HG02678 (cell line): ENCODE measurements around the gene CAMKK1.

Source experiments
- ATAC-seq: cut with Tn5 transposase; IDR thresholded peaks from one replicate; pipeline ENCODE4 v1.9.1; 2021; ENCODE audit warnings: mild to moderate bottlenecking, moderate library complexity; ENCODE audit not compliant: unreplicated experiment

Gene CAMKK1

GRCh38 chr17:3897731-3898130, 4.9 kb upstream of the CAMKK1 start:
- no peak for ATAC-seq

- no peak for ATAC-seq
Measured at GRCh38 chr17:3896968-3897235, 4.0 kb upstream of the CAMKK1 start.

DNA sequence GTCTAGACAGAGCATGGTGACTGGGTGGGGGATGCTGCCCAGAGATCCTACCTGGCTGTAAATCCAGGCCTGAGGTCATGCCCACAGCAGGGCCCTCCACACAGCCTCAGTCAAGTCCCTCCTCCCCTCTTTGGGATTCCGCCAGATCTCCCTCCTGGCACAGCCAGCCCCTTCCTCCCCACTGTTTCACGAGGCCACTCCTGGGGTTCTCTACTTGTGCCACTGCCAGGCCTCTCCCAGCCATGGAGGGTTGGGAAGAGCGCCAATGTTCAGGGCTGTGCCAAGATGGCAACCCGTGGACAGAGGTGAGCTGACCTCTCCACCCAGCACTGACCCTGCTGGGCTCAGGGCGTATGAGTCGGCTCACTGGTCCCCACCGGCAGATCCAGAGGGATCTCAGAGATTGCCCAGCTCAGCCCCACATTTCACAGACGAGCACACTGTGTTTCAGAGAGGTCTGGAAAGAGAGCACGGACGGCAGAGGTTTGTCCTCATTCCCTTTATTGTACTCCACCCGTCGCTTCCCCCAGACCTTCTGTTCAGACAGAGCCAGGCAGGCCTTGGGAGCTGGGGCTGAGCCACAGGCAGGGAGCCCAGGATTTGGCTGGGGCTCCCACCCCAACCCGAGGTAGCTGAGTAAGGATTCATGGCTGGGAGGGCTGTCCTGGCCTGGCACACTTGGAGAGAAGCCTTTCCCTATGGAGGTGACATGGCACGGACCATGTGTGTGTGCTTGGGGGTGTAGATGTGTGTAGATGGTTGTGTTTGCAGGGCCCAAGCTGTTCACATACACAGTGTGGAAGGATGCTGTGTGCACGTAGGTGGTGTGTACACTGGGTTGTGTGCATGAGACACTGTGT, 3.5 kb upstream of the CAMKK1 start:
- no peak for ATAC-seq

DNA sequence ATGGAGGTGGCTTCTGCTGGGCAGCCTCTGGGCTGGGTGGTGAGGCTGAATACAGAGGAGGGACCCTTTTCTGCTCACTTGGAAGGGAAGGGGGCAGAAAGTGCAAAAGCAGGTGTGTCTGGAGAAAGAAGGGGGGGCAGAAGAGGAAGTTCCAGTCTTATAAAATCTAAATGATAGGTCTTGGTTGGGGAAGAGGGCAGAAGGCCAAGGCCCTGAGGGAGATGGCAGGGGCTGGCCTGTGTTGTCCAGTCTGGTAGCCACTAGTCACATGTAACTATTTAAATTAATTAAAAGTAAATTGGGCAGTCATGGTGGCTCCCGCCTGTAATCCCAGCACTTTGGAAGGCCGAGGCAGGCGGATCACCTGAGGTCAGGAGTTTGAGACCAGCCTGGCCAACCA, 2.5 kb upstream of the CAMKK1 start:
- ATAC-seq: no peak

DNA sequence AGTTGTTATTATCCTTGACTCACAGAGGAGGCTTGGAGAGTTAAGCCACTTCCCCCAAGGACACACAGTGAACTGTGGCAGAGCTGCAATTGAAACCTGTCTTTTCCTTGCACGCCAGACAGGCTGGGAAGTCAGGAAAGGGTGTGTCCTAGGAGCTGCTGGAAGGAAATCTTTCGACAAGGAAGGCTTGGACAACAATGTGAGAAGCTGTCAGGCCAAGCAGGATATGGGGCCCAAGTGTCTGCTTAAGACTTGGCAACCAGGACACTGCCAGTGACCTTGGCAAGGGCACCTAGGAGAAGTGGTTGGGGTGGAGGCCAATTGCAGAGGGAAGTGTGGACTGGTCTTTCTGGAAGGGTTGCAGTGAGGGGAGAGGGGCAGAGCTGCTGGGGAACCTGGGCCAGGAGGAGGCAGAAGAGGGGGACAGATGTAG, 2.1 kb upstream of the CAMKK1 start:
- no peak for ATAC-seq

DNA sequence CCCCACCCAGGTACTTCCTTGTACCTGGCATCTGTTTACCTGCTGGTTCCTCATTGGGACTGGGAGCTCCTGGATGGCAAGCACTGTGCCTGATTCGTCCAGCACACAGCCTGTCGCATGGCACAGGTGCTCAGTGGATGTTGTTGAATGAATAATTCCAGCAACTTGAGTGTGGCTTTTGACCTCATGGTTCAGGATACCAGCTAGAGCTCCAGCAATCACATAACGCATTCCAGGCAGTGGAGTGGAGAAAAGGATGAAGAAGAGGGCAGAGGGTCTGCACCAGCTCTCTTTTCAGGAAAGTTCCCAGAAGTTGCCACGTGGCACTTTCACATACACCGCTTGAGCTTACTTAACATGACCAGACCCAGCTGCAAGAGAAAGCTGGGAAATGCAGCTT, 1.3 kb upstream of the CAMKK1 start:
- ATAC-seq: no peak

- no peak for ATAC-seq
Measured at GRCh38 chr17:3893720-3894116, 865 bp upstream of the CAMKK1 start.

DNA sequence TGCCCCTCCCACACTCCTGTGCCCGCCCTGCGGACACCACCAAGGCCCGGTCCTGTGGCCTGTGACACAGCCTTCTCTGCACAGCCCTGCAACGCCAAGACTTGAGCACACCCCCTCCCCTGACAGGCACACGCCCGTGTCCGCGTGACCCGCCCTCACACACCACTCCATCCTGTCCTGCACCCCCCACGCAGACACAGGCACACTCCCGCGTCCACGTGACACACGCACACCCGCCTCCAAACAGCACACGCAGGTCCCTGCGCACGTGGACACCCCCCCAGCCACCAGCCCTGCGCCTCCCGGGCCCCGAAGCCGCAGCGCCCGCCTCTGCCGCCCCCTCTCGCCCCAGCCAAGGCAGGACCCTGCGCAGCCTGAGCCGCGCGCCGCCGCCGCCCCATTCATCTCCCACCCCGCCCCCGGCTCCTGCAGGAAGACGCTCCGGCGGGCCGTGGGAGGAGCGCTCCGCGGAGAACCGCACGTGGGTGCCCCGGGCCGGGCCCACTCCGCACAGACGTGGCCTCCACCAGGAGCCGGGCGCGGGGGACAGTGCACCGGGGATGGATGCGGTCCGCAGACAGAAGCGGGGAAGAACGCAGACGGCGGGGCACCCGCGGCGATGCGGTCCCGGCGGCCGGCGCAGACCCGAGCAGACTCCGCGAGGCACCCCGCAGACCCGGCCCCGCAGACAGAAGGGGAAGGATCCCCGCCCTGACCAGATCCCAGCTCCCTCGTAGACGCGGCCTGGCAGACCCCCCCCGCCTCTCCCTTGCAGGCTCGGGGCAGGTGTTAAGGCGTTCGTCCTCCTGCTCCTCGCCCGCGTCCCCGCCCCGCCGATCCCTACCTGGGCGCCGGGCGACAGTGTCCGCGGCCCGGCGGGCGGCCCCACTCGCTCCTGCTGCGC, 506 bp downstream of the CAMKK1 start:
- ATAC-seq: peak; percentile 10

DNA sequence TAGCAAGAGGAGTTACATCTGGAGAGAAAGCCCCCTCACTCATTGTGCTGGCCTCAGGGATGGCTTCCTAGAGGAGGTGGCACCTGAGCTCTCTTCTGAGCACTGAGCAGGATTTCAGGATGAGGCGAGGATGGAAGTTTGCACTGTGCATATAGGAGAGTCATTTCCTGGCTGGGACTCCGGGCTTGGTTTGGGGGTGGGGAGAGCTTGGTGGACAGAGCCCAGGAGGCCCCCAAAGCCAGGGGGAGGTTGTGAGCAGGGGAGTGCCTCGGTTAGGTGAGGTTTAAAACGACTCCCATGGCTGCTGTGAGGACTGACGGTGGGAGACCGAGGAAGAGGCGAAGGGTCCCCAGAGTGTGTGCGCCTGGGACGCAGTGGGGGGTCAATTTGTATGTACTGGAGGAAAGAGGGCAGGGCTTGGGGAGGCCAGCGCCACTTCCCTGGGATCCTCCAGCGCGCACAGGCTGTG, 1.2 kb downstream of the CAMKK1 start:
- no peak for ATAC-seq

DNA sequence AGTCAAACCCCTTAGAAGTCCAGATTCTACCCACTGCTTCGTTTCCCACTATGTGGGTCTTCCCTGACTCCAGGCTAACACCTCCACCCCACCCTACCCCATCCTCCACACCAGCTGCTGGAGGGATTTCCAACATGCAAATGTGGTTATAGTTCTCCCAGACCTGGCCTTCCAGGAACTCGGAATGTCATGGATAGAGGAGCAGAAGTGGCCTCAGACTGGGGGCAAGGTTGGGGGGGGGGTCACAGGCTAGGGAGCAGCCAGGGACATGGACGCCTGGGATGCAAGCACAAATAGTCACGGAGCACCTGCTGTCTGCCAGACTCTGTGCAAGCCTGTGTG, 2.0 kb downstream of the CAMKK1 start:
- ATAC-seq: no peak

DNA sequence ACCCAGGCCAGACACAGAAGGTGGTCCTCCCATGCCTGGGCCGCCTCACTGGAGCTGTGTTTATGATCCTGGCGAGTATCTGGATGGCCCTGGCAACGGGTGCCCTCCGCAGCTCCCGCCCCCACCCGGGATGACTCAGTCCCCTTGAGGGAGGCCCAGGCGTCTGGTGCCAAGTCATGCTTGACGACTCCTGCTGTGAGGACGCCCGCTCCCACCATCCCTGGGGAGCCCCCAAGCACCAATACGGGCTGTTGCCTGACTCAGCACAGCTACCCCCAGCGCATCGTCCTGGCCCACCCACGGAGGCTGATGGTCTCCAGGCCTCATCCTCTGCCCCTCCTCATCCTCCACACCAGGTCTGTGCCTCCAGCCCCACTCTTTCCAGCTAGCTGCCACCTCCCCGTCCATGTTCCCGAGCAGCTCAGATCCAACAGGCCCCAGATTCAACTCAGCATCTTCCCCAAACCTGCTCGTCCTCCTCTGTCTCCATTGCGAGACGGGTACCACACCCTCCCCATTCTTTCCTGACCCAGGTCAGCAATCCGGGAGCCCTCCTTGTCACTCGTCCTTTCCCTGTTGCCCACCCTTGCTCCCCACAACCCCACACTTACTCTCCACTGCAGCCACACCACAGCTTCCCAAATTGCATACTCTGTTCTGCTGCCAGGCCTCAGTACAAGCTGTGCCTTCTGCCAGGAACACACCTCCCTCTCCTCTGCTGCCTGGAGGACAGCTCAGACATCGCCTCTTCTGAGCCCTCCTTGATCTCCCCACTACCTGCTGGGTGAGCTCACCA, 2.6 kb downstream of the CAMKK1 start:
- ATAC-seq: no peak

- ATAC-seq: no peak
Measured at GRCh38 chr17:3889325-3890012, 3.4 kb downstream of the CAMKK1 start.

DNA sequence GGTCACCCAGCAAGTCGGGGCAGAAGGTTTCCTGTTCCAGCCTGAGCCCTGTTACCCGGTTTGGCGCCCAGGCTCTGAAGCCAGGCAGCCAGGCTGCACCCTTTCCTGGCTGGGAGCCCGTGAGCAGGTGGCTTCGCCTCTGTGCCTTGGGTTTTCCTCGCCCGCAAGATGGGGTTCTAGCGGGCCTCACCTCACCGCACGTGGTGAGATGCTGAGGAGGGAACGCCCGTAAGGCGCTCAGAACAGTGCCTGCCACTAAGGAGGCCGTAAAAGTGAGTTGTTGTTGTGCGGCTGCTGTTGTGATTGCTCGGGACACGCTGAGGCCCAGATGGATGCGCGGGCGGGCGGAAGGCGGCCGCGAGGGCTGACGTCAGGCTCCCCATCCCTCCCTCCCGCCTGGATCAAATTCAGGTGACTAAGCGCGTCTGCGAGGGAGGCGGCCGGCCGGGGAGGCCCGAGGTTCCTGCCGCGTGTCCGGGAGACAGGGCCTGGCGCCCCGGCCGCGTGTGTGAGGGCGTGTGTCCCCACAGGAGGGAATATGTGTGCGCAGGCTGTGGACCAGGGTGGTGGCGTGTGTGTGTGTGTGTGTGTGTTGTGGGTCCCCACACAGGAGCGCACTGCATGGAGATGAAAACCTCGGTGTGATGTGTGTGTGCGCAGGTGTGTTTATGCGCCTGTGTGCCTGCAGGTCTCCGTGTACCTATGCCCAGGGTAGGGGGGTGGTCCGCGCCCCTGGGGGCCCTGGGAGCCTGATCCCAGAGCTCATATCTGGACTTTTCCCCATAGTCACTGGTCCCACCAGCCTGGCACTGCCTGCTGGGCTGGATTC, 4.3 kb downstream of the CAMKK1 start:
- no peak for ATAC-seq

GRCh38 chr17:3887804-3888203, 5.0 kb downstream of the CAMKK1 start:
- no peak for ATAC-seq

DNA sequence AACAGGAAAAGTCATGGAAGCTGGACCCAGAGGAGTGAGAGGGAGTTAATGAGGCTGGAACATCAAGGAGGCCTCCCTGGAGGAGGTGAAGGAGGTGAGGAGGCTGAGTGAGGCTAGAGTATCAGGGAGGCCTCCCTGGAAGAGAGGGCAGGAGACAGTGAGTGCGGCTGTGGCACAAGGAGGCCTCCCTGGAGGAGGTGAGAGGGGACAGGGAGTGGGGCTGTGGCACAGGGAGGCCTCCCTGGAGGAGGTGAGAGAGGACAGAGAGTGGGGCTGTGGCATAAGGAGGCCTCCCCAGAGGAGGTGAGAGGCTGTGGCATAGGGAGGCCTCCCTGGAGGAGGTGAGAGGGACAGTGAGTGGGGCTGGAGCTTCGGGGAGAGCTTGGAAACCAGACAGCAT, 5.5 kb downstream of the CAMKK1 start:
- no peak for ATAC-seq

DNA sequence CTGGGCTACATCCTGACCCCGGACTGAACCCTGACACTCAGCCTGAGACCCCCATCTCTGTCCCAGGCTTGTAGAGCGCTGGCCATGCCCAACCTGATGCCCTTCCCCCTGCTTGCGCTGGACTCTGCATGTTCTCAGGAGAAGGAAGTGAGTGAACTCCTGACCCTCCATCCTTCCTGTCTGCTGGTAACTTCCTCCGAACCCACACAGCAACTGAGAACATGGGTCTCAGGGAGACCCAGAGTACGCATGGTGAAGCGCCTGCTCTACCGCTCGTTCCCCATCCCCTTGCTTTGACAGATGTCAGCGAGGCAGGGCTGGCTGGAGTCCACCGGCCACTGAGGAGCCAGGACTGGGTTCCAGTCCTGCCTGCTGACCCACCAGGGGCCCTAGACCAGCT, 6.1 kb downstream of the CAMKK1 start:
- ATAC-seq: no peak

GRCh38 chr17:3885970-3886369, 6.9 kb downstream of the CAMKK1 start:
- ATAC-seq: no peak

DNA sequence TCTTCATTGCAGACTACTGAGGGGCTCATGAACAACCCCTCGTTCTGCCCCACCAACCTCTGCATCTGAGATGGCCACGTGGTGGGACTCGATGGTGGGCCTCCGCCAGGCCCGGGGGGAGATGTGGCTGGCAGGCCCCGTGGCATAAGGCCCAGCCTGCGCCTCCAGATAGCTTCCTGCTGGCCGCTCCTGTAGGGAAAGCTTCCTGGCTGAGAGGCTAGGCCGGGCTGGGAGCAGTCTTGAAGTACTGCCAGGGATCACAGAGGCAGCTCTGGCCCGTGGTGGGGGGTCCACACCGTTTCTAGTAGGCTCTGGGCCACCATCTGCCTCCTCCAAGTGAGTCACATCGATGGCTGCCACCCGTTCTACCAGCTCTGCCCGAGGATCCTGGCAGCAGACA, 7.6 kb downstream of the CAMKK1 start:
- no peak for ATAC-seq

GRCh38 chr17:3884188-3884587, 8.7 kb downstream of the CAMKK1 start:
- ATAC-seq: no peak

DNA sequence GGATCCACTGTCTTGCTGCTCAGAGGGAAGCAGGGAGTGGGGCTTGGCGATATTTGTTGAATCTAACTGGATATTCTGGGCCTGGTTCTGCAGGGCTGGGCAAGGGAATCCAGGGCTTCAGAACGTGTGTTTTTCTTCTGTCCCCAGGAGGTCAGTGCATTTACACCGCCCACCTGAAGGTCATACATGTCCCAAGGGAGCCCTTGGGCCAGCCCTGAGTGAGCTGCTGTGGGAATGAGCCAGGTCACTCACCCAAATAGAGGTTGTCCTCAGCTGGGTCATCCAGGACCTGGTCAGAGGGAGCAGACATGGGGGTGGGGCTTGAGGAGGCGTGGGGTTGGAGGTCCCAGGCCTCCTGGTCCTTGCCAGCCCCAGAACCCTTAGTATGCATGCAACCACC, 10.6 kb downstream of the CAMKK1 start:
- no peak for ATAC-seq
